ENCODE results near the gene CCDC171.

CCDC171 gene

DNA sequence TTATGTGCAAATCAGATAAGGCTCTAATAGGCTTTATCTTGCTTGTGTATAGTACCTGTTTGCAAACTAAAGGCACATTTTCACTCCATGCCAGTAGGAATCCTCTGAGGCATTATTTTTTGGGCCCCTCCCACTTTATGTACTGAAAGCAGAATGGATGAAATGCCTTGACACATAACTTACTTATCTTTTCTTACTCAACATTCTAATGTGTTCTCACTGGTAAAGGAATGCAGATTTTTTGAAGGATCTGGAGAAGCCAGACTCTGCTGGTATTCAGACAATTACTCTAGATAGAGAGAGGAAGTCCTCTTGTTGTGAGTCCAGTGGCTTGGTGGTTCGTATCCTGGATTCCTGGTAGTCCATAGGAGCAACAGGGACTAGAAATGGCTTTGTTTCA lies 336.7 kb downstream of the CCDC171 start:
- Histone ChIP-seq H4K20me1 (ENCODE audit: low read depth, low read length) (no peaks in the 10 kb centered on the region), H3K27ac (ENCODE audit: low read depth, low read length) (no peak overlapping the region), H3K79me2 (ENCODE audit: insufficient read depth, low read length) (no peaks in the 10 kb centered on the region), H3K27me3 (ENCODE audit: low read length) (no peaks in the 10 kb centered on the region), H3K9me3 (ENCODE audit: insufficient read depth, low read length) (no peaks in the 10 kb centered on the region), H2AFZ (ENCODE audit: low read depth, low read length, severe bottlenecking) (no peak overlapping the region), H3K4me3 (ENCODE audit: insufficient read depth, low read length, poor library complexity, severe bottlenecking) (no peak overlapping the region), H3K36me3 (ENCODE audit: low read length) (no peaks in the 10 kb centered on the region), H3F3A (ENCODE audit: insufficient read depth) (no peaks in the 10 kb centered on the region), H3K9ac (ENCODE audit: low read length) (no peak overlapping the region), H3K4me2 (ENCODE audit: low read depth, low read length, poor library complexity, severe bottlenecking) (no peak overlapping the region), H3K9me2 (replicated peaks; ENCODE audit: insufficient read depth, low read length) (no peaks in the 10 kb centered on the region)
- TF ChIP-seq, protein P1, sequence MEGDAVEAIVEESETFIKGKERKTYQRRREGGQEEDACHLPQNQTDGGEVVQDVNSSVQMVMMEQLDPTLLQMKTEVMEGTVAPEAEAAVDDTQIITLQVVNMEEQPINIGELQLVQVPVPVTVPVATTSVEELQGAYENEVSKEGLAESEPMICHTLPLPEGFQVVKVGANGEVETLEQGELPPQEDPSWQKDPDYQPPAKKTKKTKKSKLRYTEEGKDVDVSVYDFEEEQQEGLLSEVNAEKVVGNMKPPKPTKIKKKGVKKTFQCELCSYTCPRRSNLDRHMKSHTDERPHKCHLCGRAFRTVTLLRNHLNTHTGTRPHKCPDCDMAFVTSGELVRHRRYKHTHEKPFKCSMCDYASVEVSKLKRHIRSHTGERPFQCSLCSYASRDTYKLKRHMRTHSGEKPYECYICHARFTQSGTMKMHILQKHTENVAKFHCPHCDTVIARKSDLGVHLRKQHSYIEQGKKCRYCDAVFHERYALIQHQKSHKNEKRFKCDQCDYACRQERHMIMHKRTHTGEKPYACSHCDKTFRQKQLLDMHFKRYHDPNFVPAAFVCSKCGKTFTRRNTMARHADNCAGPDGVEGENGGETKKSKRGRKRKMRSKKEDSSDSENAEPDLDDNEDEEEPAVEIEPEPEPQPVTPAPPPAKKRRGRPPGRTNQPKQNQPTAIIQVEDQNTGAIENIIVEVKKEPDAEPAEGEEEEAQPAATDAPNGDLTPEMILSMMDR (IDR thresholded peaks at IDR 0.05; ENCODE audit: insufficient read depth, low read length, poor library complexity, severe bottlenecking): no peak
- TF ChIP-seq EZH2phosphoT487 (conservative IDR thresholded peaks at IDR 0.05; ENCODE audit: low read length): no peak

DNA sequence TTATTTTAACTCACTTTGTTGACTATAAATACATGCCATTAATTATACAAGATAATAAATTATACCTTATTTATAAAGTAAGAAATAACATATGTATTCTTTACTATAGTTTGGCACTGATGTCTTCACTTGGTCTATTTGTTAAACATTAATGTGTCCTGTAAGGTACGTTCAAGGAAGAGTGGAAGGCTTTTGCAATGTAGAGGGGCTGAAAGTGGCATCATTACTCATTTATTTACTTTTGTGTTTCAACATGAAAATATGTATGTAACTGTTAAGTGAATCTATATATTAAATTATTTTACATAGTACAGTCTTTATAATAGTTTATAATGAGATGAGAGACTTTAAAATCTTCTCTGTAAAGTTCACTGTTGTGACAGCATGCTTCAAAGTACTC lies 348.7 kb downstream of the CCDC171 start:
- Histone ChIP-seq H3F3A (ENCODE audit: insufficient read depth) (no peaks in the 10 kb centered on the region), H4K20me1 (ENCODE audit: low read depth, low read length) (no peaks in the 10 kb centered on the region), H3K36me3 (ENCODE audit: low read length) (no peaks in the 10 kb centered on the region), H3K9ac (ENCODE audit: low read length) (no peak overlapping the region), H2AFZ (ENCODE audit: low read depth, low read length, severe bottlenecking) (no peak overlapping the region), H3K4me3 (ENCODE audit: insufficient read depth, low read length, poor library complexity, severe bottlenecking) (no peak overlapping the region), H3K9me2 (replicated peaks; ENCODE audit: insufficient read depth, low read length) (no peaks in the 10 kb centered on the region), H3K27ac (ENCODE audit: low read depth, low read length) (no peak overlapping the region), H3K27me3 (ENCODE audit: low read length) (no peaks in the 10 kb centered on the region), H3K4me2 (ENCODE audit: low read depth, low read length, poor library complexity, severe bottlenecking) (no peak overlapping the region), H3K79me2 (ENCODE audit: insufficient read depth, low read length) (no peaks in the 10 kb centered on the region), H3K9me3 (ENCODE audit: insufficient read depth, low read length) (no peaks in the 10 kb centered on the region)
- no peak for TF ChIP-seq EZH2phosphoT487 (conservative IDR thresholded peaks at IDR 0.05; ENCODE audit: low read length)
- TF ChIP-seq, protein P1 (IDR thresholded peaks at IDR 0.05; ENCODE audit: insufficient read depth, low read length, poor library complexity, severe bottlenecking): no peak

DNA sequence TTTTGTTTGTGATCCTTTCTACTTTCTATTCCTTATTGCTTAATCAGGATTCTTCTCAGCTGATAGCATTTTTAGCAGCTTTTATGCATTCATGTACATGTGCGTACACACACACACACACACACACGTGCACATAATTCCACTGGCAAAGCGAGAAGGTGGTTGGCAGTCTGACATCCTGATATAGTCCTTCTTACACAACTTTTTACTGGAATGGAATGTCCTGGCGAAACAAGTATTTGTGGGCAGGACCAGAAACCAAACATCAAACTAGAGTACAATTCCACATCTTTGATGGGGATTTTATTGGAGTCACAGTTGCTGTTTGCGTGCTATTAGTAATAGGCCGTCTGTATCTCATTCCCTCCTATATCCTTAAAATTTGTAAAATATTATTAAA lies 356.5 kb downstream of the CCDC171 start:
- Histone ChIP-seq H4K20me1 (ENCODE audit: low read depth, low read length) (no peaks in the 10 kb centered on the region), H3K9me2 (replicated peaks; ENCODE audit: insufficient read depth, low read length) (no peaks in the 10 kb centered on the region), H3K4me3 (ENCODE audit: insufficient read depth, low read length, poor library complexity, severe bottlenecking) (no peak overlapping the region), H3K9me3 (ENCODE audit: insufficient read depth, low read length) (no peaks in the 10 kb centered on the region), H3K9ac (ENCODE audit: low read length) (no peak overlapping the region), H3K79me2 (ENCODE audit: insufficient read depth, low read length) (no peaks in the 10 kb centered on the region), H3K36me3 (ENCODE audit: low read length) (no peaks in the 10 kb centered on the region), H3K4me2 (ENCODE audit: low read depth, low read length, poor library complexity, severe bottlenecking) (no peak overlapping the region), H2AFZ (ENCODE audit: low read depth, low read length, severe bottlenecking) (no peak overlapping the region), H3F3A (ENCODE audit: insufficient read depth) (no peaks in the 10 kb centered on the region), H3K27me3 (ENCODE audit: low read length) (no peaks in the 10 kb centered on the region), H3K27ac (ENCODE audit: low read depth, low read length) (no peak overlapping the region)
- no peak for TF ChIP-seq EZH2phosphoT487 (conservative IDR thresholded peaks at IDR 0.05; ENCODE audit: low read length)
- TF ChIP-seq, protein P1 (IDR thresholded peaks at IDR 0.05; ENCODE audit: insufficient read depth, low read length, poor library complexity, severe bottlenecking): no peak

Data from SU-DHL-6 (cell line).